Activated gamma-delta T cell treated with anti-CD3 and anti-CD28 coated beads, Interleukin-2, amount 50 U/mL, for 16 hours (primary cell): ENCODE data around the gene DICER1.
"Not testable (repeated sequence)": the region's sequence is repeated elsewhere in the genome, so short reads cannot be mapped to it uniquely, and the experiment has no call there.

Source experiments
- DNase-seq: peaks from one replicate; pipeline ENCODE4 v3.0.0-alpha.2; 2020; ENCODE audit warnings: low read depth

The DICER1 gene

GRCh38 chr14:95150910-95151309 is 6.4 kb downstream of the DICER1 start:
- no peak for DNase-seq

GRCh38 chr14:95149441-95149840 is 7.9 kb downstream of the DICER1 start:
- DNase-seq = no peak

- no peak for DNase-seq
Measured at GRCh38 chr14:95147597-95147996, 9.7 kb downstream of the DICER1 start.

GRCh38 chr14:95146079-95146771 is 11.1 kb downstream of the DICER1 start:
- DNase-seq = no peak

GRCh38 chr14:95144849-95145248 is 12.5 kb downstream of the DICER1 start:
- DNase-seq = no peak

- DNase-seq = no peak
Measured at GRCh38 chr14:95143808-95144620, 13.3 kb downstream of the DICER1 start.

- DNase-seq = no peak
Measured at GRCh38 chr14:95142208-95142607, 15.1 kb downstream of the DICER1 start.

GRCh38 chr14:95141684-95142083 is 15.6 kb downstream of the DICER1 start:
- DNase-seq = no peak

GRCh38 chr14:95140060-95140858 is 17.1 kb downstream of the DICER1 start:
- DNase-seq = no peak

- DNase-seq = no peak
Measured at GRCh38 chr14:95138876-95139275, 18.5 kb downstream of the DICER1 start.

GRCh38 chr14:95138455-95138854 is 18.9 kb downstream of the DICER1 start:
- DNase-seq = not testable (repeated sequence)

- DNase-seq = no peak
Measured at GRCh38 chr14:95137804-95138167, 19.5 kb downstream of the DICER1 start.

GRCh38 chr14:95137164-95137803 is 20.0 kb downstream of the DICER1 start:
- no peak for DNase-seq

- no peak for DNase-seq
Measured at GRCh38 chr14:95136631-95137030, 20.7 kb downstream of the DICER1 start.

GRCh38 chr14:95134304-95134933 is 22.9 kb downstream of the DICER1 start:
- DNase-seq = no peak

GRCh38 chr14:95133282-95133681 is 24.0 kb downstream of the DICER1 start:
- DNase-seq = no peak

GRCh38 chr14:95132760-95133159 is 24.6 kb downstream of the DICER1 start:
- no peak for DNase-seq

GRCh38 chr14:95130549-95130948 is 26.8 kb downstream of the DICER1 start:
- DNase-seq = no peak

- DNase-seq = no peak
Measured at GRCh38 chr14:95128140-95128539, 29.2 kb downstream of the DICER1 start.

- DNase-seq = no peak
Measured at GRCh38 chr14:95127531-95127911, 29.8 kb downstream of the DICER1 start.

GRCh38 chr14:95126906-95127530 is 30.3 kb downstream of the DICER1 start:
- DNase-seq = no peak
